Airway epithelial cell (primary cell): ENCODE results near the gene P4HA3. TPM values are rescaled to one million over a fixed set of nuclear protein-coding genes. Genes with fewer than 3 reads are reported as not detected.

Source experiments
- total RNA-seq: library from RNA; depleted of rRNA; stranded (reverse); fragments of >200 nt; gene quantifications from 2 replicates; pipeline ENCODE4 v1.2.3, GENCODE V29; 2015

Gene P4HA3
- 0.09 and 0.71 TPM in 2 replicates for total RNA-seq

DNA sequence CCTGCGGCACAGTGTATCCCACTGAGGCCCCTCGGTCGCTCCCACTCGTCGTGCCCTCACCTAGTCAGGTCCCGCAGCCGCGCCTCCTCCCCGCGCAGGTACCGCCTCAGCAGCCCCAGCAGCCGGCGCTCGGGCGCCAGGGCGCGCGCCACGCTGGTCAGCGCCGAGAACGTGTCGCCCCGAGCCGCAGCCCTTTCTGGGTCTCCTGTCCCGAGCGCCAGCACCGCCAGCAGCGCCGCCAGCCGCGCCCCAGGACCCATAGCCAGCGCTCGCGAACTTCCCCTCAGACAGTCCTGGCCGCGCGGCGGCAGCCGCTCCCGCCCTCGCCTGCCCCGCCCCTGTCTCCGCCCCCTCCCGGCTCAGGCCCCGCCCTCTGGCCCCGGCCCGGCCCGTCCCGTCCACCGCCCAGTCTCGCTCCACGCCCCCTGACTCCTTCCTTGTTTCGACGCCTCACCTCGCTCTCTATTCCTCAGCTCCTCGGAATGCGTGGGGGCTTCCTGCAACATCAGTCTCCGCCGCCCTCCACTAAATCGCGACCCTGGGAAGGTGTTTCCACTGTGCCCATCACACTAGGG lies at the start of gene P4HA3:
P4HA3 (minus strand) TSS at position 289 of the 575 bp plus-strand sequence; CDS start at position 260, 29 bp downstream.

Other genes starting within 250 kb of the P4HA3 start
- gene C2CD3, start 140.6 kb downstream of the P4HA3 start, total RNA-seq = 6.2 and 10.6 TPM in 2 replicates
- 42.0 and 44.9 TPM in 2 replicates for gene PPME1, start 140.4 kb downstream of the P4HA3 start, total RNA-seq
- 1.4 and 2.0 TPM in 2 replicates for gene PGM2L1, start 86.8 kb upstream of the P4HA3 start, total RNA-seq
- gene KCNE3, start 155.9 kb upstream of the P4HA3 start, total RNA-seq = not detected in 2 replicates
- gene LIPT2, start 182.1 kb upstream of the P4HA3 start, total RNA-seq = 1.5 and 4.4 TPM in 2 replicates